RWPE2 (cell line): ENCODE results near the gene RIPK4.

Source experiments
- ATAC-seq: fragments of 200-7000 bp; cut with Tn5 transposase; 3 replicates; pipeline ENCODE4 v1.9.1; 2021; ENCODE audit warnings: low read depth
- DNase-seq: peaks from one replicate; pipeline ENCODE4 v3.0.0-alpha.2; 2020; ENCODE audit warnings: low spot score
- H3K27ac ChIP-seq: fragments of 450-650 bp; 2 replicates; pipeline ENCODE4 v1.5.1; 2017; ENCODE audit warnings: mild to moderate bottlenecking; ENCODE audit not compliant: poor library complexity, severe bottlenecking
- H3K27me3 ChIP-seq: fragments of 250-450 bp; sonication (Bioruptor Pico); 2 replicates; pipeline ENCODE4 v1.5.1; 2021; ENCODE audit warnings: mild to moderate bottlenecking, moderate library complexity; ENCODE audit not compliant: insufficient read depth, poor library complexity, severe bottlenecking
- H3K36me3 ChIP-seq: fragments of 250-450 bp; sonication (Bioruptor Pico); 2 replicates; pipeline ENCODE4 v1.5.1; 2020; ENCODE audit warnings: low read depth, mild to moderate bottlenecking, moderate library complexity
- H3K4me1 ChIP-seq: fragments of 250-450 bp; sonication (Bioruptor Pico); 2 replicates; pipeline ENCODE4 v1.5.1; 2021; ENCODE audit warnings: mild to moderate bottlenecking, moderate library complexity; ENCODE audit not compliant: insufficient read depth, poor library complexity, severe bottlenecking
- H3K4me3 ChIP-seq: fragments of 250-450 bp; sonication (Bioruptor Pico); 2 replicates; pipeline ENCODE4 v1.5.1; 2021; ENCODE audit warnings: mild to moderate bottlenecking, moderate library complexity; ENCODE audit not compliant: severe bottlenecking
- H3K9me3 ChIP-seq: fragments of 250-450 bp; sonication (Bioruptor Pico); 2 replicates; pipeline ENCODE4 v1.5.1; 2021; ENCODE audit warnings: mild to moderate bottlenecking, moderate library complexity; ENCODE audit not compliant: severe bottlenecking
- CTCF ChIP-seq: fragments of 450-650 bp; IDR thresholded peaks from one replicate; pipeline ENCODE4 v1.5.1; 2017; ENCODE audit warnings: mild to moderate bottlenecking, moderate library complexity; ENCODE audit not compliant: poor library complexity, severe bottlenecking

RIPK4 gene

GRCh38 chr21:41727784-41728763, 38.8 kb downstream of the RIPK4 start:
- H3K9me3 ChIP-seq = no peaks in the 10 kb centered on the region
- no peak; the same call in 2 of the 3 replicates for ATAC-seq
- DNase-seq = no peak
- H3K27me3 ChIP-seq = no peaks in the 10 kb centered on the region
- H3K27ac ChIP-seq = peak overlapping the region; percentile 93
- TF ChIP-seq CTCF = no peak
- no peaks in the 10 kb centered on the region for H3K36me3 ChIP-seq
- H3K4me3 ChIP-seq = no peak overlapping the region
- peaks cover 26% of the 10 kb centered on the region for H3K4me1 ChIP-seq

GRCh38 chr21:41726970-41727783, 39.7 kb downstream of the RIPK4 start:
- Histone ChIP-seq H3K27me3 (no peaks in the 10 kb centered on the region), H3K4me1 (peaks cover 26% of the 10 kb centered on the region), H3K9me3 (no peaks in the 10 kb centered on the region), H3K27ac (peak overlapping the region; percentile 93), H3K36me3 (no peaks in the 10 kb centered on the region), H3K4me3 (no peak overlapping the region)
- DNase-seq = peak; percentile 90
- ATAC-seq = peak; percentile 90
- TF ChIP-seq CTCF = no peak

GRCh38 chr21:41726630-41726969, 40.3 kb downstream of the RIPK4 start:
- Histone ChIP-seq H3K4me1 (peaks cover 26% of the 10 kb centered on the region), H3K9me3 (no peaks in the 10 kb centered on the region), H3K36me3 (no peaks in the 10 kb centered on the region), H3K4me3 (no peak overlapping the region), H3K27me3 (no peaks in the 10 kb centered on the region), H3K27ac (peak overlapping the region; percentile 93)
- no peak for ATAC-seq
- no peak for DNase-seq
- TF ChIP-seq CTCF = no peak

GRCh38 chr21:41726058-41726558, 40.7 kb downstream of the RIPK4 start:
- H3K36me3 ChIP-seq = no peaks in the 10 kb centered on the region
- no peaks in the 10 kb centered on the region for H3K9me3 ChIP-seq
- H3K4me3 ChIP-seq = no peak overlapping the region
- ATAC-seq (no peak), DNase-seq (no peak)
- H3K27ac ChIP-seq = peak overlapping the region; percentile 93
- no peaks in the 10 kb centered on the region for H3K27me3 ChIP-seq
- peaks cover 24% of the 10 kb centered on the region for H3K4me1 ChIP-seq
- TF ChIP-seq CTCF = no peak
